ENCODE results near the gene TGFBR2. TPM values are rescaled to one million over a fixed set of nuclear protein-coding genes. Genes with fewer than 3 reads are reported as not detected.

TGFBR2 gene
- total and polyA plus RNA-seq, 10 of the 15 experiments (the other 5 are each of a cell fraction or from before 2014, with no cell fraction given), result 0.02 to 0.98 (median 0.18) TPM; not detected in 1

DNA sequence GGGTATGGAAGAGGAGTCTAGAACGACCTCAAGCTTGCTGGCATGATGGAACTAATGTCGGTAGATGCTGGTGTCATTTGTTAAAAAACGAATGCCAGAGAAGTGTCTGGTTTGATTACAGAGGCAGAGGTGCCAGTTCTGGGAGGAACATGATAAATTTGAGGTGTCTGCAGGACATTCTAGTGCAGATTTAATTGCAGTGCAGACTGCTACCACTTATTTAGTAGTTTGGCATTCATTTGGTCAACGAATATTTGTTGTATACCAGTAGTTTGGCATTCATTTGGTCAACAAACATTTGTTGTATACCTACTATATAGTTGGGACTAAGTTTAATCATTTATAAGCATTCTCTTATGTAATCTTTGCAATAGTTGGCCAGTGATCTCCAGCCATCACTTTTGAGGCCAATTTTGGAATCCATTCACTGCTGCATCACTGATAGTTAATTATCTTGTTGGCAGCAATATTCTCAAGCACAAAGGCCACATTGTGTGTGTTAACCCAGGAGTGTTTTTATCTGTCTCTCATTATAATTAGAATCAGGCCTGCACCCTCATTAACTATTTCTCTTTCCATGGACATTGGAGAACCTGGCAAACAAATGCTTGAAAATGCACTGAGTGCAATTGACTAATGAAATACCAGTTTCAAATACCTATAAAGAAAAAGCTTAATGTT lies 19.5 kb upstream of the TGFBR2 start:
- ChIA-PET SMC1A (ENCODE audit: uncharacterized antibody, unreplicated experiment) (interaction anchor here (1.1 kb wide), 1 partner anchor 139 kb away, joined by 3 read pairs; no protein-coding TSS in a partner anchor), CTCF (no interaction called here), RAD21 (ENCODE audit: unreplicated experiment) (no interaction called here), POLR2A (no interaction called here)
- ATAC-seq (no peak), DNase-seq (ENCODE audit: low read depth, low spot score) (no peak), FAIRE-seq (no peak)
- Histone ChIP-seq H3K27me3 (replicated peaks in 1 of 2; ENCODE audit: control insufficient read depth in 2 of 2, insufficient read depth in 2 of 2, low read length in 1 of 2) (peaks cover 0 to 6% of the 10 kb centered on the region in 2 experiments; a peak in 1 of 4 replicates), H3K4me2 (ENCODE audit: control insufficient read depth, insufficient read depth) (no peak overlapping the region), H3K36me3 (ENCODE audit: control insufficient read depth in 2 of 2, insufficient read depth in 2 of 2, low read length in 1 of 2) (no peaks in the 10 kb centered on the region), H3K4me3 (no peak overlapping the region), H3K4me1 (ENCODE audit: control insufficient read depth, insufficient read depth, low read length) (no peaks in the 10 kb centered on the region), H3K27ac (ENCODE audit: control insufficient read depth, insufficient read depth) (no peak overlapping the region), H4K20me1 (ENCODE audit: control insufficient read depth, insufficient read depth) (no peaks in the 10 kb centered on the region), H3K9ac (ENCODE audit: control insufficient read depth, insufficient read depth, low read length) (no peak overlapping the region), H2AFZ (ENCODE audit: control insufficient read depth, low read depth, low read length) (no peak overlapping the region), H3K79me2 (ENCODE audit: control insufficient read depth, insufficient read depth, low read length) (no peaks in the 10 kb centered on the region), H3K9me3 (replicated peaks; ENCODE audit: control insufficient read depth, insufficient read depth, low read length) (no peaks in the 10 kb centered on the region)
- WGBS (ENCODE audit: insufficient coverage, insufficient replicate concordance, low lambda C conversion rate, missing lambda C conversion rate), result 10% methylated on average over 4 of the region's 4 CpGs
- intact Hi-C loops (cut with micrococcal nuclease; ENCODE audit: unreplicated experiment), result no loop called here
- BruUV-seq (replicated peaks), result no TSS peak
- in situ Hi-C loops (cut with MboI), result no loop called here
- TF ChIP-seq ZNF622 (IDR thresholded peaks at IDR 0.05) (no peak), CBX5 (IDR thresholded peaks at IDR 0.05; ENCODE audit: low read depth) (no peak), RAD51 (IDR thresholded peaks at IDR 0.05) (no peak), NFIC (IDR thresholded peaks at IDR 0.05; ENCODE audit: low read depth, low read length) (no peak), CHD4 (IDR thresholded peaks at IDR 0.05) (no peak), IKZF2 (IDR thresholded peaks at IDR 0.05) (no peak)
- TF ChIP-seq, protein P1, sequence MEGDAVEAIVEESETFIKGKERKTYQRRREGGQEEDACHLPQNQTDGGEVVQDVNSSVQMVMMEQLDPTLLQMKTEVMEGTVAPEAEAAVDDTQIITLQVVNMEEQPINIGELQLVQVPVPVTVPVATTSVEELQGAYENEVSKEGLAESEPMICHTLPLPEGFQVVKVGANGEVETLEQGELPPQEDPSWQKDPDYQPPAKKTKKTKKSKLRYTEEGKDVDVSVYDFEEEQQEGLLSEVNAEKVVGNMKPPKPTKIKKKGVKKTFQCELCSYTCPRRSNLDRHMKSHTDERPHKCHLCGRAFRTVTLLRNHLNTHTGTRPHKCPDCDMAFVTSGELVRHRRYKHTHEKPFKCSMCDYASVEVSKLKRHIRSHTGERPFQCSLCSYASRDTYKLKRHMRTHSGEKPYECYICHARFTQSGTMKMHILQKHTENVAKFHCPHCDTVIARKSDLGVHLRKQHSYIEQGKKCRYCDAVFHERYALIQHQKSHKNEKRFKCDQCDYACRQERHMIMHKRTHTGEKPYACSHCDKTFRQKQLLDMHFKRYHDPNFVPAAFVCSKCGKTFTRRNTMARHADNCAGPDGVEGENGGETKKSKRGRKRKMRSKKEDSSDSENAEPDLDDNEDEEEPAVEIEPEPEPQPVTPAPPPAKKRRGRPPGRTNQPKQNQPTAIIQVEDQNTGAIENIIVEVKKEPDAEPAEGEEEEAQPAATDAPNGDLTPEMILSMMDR (IDR thresholded peaks at IDR 0.05 in 2 of 3, conservative IDR thresholded peaks at IDR 0.05 in 1 of 3; ENCODE audit: control insufficient read depth in 2 of 3, extremely low read depth in 1 of 3, insufficient read depth in 1 of 3, low read depth in 3 of 3, low read length in 3 of 3), result no peak
- TF ChIP-seq, protein P2, sequence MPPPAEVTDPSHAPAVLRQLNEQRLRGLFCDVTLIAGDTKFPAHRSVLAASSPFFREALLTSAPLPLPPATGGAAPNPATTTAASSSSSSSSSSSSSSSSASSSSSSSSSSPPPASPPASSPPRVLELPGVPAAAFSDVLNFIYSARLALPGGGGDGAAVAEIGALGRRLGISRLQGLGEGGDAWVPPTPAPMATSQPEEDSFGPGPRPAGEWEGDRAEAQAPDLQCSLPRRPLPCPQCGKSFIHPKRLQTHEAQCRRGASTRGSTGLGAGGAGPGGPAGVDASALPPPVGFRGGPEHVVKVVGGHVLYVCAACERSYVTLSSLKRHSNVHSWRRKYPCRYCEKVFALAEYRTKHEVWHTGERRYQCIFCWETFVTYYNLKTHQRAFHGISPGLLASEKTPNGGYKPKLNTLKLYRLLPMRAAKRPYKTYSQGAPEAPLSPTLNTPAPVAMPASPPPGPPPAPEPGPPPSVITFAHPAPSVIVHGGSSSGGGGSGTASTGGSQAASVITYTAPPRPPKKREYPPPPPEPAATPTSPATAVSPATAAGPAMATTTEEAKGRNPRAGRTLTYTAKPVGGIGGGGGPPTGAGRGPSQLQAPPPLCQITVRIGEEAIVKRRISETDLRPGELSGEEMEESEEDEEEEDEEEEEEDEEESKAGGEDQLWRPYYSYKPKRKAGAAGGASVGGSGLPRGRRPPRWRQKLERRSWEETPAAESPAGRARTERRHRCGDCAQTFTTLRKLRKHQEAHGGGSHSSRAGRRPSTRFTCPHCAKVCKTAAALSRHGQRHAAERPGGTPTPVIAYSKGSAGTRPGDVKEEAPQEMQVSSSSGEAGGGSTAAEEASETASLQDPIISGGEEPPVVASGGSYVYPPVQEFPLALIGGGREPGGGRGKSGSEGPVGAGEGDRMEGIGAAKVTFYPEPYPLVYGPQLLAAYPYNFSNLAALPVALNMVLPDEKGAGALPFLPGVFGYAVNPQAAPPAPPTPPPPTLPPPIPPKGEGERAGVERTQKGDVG (CRISPR knock-in tag; IDR thresholded peaks at IDR 0.05), result no peak
- TF ChIP-seq, protein P3, sequence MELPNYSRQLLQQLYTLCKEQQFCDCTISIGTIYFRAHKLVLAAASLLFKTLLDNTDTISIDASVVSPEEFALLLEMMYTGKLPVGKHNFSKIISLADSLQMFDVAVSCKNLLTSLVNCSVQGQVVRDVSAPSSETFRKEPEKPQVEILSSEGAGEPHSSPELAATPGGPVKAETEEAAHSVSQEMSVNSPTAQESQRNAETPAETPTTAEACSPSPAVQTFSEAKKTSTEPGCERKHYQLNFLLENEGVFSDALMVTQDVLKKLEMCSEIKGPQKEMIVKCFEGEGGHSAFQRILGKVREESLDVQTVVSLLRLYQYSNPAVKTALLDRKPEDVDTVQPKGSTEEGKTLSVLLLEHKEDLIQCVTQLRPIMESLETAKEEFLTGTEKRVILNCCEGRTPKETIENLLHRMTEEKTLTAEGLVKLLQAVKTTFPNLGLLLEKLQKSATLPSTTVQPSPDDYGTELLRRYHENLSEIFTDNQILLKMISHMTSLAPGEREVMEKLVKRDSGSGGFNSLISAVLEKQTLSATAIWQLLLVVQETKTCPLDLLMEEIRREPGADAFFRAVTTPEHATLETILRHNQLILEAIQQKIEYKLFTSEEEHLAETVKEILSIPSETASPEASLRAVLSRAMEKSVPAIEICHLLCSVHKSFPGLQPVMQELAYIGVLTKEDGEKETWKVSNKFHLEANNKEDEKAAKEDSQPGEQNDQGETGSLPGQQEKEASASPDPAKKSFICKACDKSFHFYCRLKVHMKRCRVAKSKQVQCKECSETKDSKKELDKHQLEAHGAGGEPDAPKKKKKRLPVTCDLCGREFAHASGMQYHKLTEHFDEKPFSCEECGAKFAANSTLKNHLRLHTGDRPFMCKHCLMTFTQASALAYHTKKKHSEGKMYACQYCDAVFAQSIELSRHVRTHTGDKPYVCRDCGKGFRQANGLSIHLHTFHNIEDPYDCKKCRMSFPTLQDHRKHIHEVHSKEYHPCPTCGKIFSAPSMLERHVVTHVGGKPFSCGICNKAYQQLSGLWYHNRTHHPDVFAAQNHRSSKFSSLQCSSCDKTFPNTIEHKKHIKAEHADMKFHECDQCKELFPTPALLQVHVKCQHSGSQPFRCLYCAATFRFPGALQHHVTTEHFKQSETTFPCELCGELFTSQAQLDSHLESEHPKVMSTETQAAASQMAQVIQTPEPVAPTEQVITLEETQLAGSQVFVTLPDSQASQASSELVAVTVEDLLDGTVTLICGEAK (IDR thresholded peaks at IDR 0.05; ENCODE audit: borderline replicate concordance), result no peak
- TF ChIP-seq, protein P4, sequence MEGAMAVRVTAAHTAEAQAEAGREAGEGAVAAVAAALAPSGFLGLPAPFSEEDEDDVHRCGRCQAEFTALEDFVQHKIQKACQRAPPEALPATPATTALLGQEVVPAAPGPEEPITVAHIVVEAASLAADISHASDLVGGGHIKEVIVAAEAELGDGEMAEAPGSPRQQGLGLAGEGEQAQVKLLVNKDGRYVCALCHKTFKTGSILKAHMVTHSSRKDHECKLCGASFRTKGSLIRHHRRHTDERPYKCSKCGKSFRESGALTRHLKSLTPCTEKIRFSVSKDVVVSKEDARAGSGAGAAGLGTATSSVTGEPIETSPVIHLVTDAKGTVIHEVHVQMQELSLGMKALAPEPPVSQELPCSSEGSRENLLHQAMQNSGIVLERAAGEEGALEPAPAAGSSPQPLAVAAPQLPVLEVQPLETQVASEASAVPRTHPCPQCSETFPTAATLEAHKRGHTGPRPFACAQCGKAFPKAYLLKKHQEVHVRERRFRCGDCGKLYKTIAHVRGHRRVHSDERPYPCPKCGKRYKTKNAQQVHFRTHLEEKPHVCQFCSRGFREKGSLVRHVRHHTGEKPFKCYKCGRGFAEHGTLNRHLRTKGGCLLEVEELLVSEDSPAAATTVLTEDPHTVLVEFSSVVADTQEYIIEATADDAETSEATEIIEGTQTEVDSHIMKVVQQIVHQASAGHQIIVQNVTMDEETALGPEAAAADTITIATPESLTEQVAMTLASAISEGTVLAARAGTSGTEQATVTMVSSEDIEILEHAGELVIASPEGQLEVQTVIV (IDR thresholded peaks at IDR 0.05; ENCODE audit: borderline replicate concordance, partially characterized antibody), result no peak
- TF ChIP-seq, protein P5, sequence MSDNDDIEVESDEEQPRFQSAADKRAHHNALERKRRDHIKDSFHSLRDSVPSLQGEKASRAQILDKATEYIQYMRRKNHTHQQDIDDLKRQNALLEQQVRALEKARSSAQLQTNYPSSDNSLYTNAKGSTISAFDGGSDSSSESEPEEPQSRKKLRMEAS (IDR thresholded peaks at IDR 0.05; ENCODE audit: low read depth, low read length), result no peak
